H9 (cell line): ENCODE data around the gene PDLIM7. TPM values are rescaled to one million over a fixed set of nuclear protein-coding genes. Genes with fewer than 3 reads are reported as not detected.

Experiments used
- DNase-seq: peaks from one replicate; pipeline ENCODE4 v3.0.0-alpha.2; 2017
- H2AFZ ChIP-seq: one replicate; pipeline ENCODE4 v1.6.1; 2013; ENCODE audit warnings: mild to moderate bottlenecking, low read length, control low read depth, moderate library complexity
- H2AK5ac ChIP-seq: 2 replicates; pipeline ENCODE4 v1.6.1; 2013; ENCODE audit warnings: low read length, control low read depth, mixed read lengths; ENCODE audit not compliant: insufficient read length
- H2BK120ac ChIP-seq: one replicate; pipeline ENCODE4 v1.6.1; 2013; ENCODE audit warnings: low read depth, mild to moderate bottlenecking, low read length, control low read depth, inconsistent platforms; ENCODE audit not compliant: poor library complexity, severe bottlenecking
- H2BK12ac ChIP-seq: 2 replicates; pipeline ENCODE4 v1.6.1; 2013; ENCODE audit warnings: low read length, control low read depth, mixed read lengths, low read depth; ENCODE audit not compliant: insufficient read length
- H2BK15ac ChIP-seq: 2 replicates; pipeline ENCODE4 v1.6.1; 2013; ENCODE audit warnings: low read depth, low read length, control low read depth
- H2BK20ac ChIP-seq: one replicate; pipeline ENCODE4 v1.6.1; 2013; ENCODE audit warnings: low read depth, mild to moderate bottlenecking, low read length, control low read depth, inconsistent platforms; ENCODE audit not compliant: poor library complexity, severe bottlenecking
- H2BK5ac ChIP-seq: 2 replicates; pipeline ENCODE4 v1.6.1; 2013; ENCODE audit warnings: low read length, control low read depth, mixed read lengths; ENCODE audit not compliant: insufficient read length
- H3K14ac ChIP-seq: 2 replicates; pipeline ENCODE4 v1.6.1; 2013; ENCODE audit warnings: low read length, control low read depth; ENCODE audit not compliant: insufficient read depth
- H3K18ac ChIP-seq: 2 replicates; pipeline ENCODE4 v1.6.1; 2013; ENCODE audit warnings: low read depth, mild to moderate bottlenecking, mixed read lengths, low read length, control low read depth; ENCODE audit not compliant: insufficient read length
- H3K23ac ChIP-seq: 2 replicates; pipeline ENCODE4 v1.6.1; 2013; ENCODE audit warnings: low read length, control low read depth, mixed read lengths, low read depth; ENCODE audit not compliant: insufficient read length
- H3K23me2 ChIP-seq: 2 replicates; pipeline ENCODE4 v1.6.1; 2013; ENCODE audit warnings: low read depth, mild to moderate bottlenecking, mixed read lengths, low read length, control low read depth; ENCODE audit not compliant: insufficient read length, poor library complexity, severe bottlenecking
- H3K27ac ChIP-seq: 2 replicates; pipeline ENCODE4 v1.5.1; 2013; ENCODE audit warnings: low read length, control low read depth, mixed read lengths, low read depth; ENCODE audit not compliant: insufficient read length
- H3K27me3 ChIP-seq: 2 replicates; pipeline ENCODE4 v1.6.1; 2013; ENCODE audit warnings: low read length, control low read depth, inconsistent platforms; ENCODE audit not compliant: insufficient read depth
- H3K4ac ChIP-seq: 2 replicates; pipeline ENCODE4 v1.6.1; 2013; ENCODE audit warnings: low read depth, mild to moderate bottlenecking, control low read depth, inconsistent platforms, low read length, moderate library complexity
- H3K4me1 ChIP-seq: 2 replicates; pipeline ENCODE4 v1.6.1; 2013; ENCODE audit warnings: low read length, control low read depth, inconsistent platforms; ENCODE audit not compliant: insufficient read depth
- H3K4me2 ChIP-seq: 2 replicates; pipeline ENCODE4 v1.6.1; 2013; ENCODE audit warnings: low read length, control low read depth, mixed read lengths; ENCODE audit not compliant: insufficient read length, insufficient read depth
- H3K56ac ChIP-seq: 2 replicates; pipeline ENCODE4 v1.6.1; 2013; ENCODE audit warnings: low read depth, mild to moderate bottlenecking, mixed read lengths, low read length, control low read depth; ENCODE audit not compliant: insufficient read length
- H3K79me1 ChIP-seq: 2 replicates; pipeline ENCODE4 v1.6.1; 2013; ENCODE audit warnings: low read depth, mild to moderate bottlenecking, moderate library complexity, low read length, control low read depth, inconsistent platforms; ENCODE audit not compliant: insufficient read depth, poor library complexity, severe bottlenecking
- H3K79me2 ChIP-seq: 2 replicates; pipeline ENCODE4 v1.6.1; 2013; ENCODE audit warnings: low read length, control low read depth, inconsistent platforms; ENCODE audit not compliant: insufficient read depth
- H3K9ac ChIP-seq: 2 replicates; pipeline ENCODE4 v1.6.1; 2013; ENCODE audit warnings: low read length, control low read depth, mixed read lengths; ENCODE audit not compliant: insufficient read length; ENCODE audit errors: extremely low read depth
- H3K9me3 ChIP-seq: one replicate; pipeline ENCODE4 v1.6.1; 2013; ENCODE audit warnings: low read depth, low read length, inconsistent platforms; ENCODE audit not compliant: control insufficient read depth
- H3T11ph ChIP-seq: one replicate; pipeline ENCODE4 v1.6.1; 2013; ENCODE audit warnings: mild to moderate bottlenecking, low read length, control low read depth, inconsistent platforms
- H4K20me1 ChIP-seq: one replicate; pipeline ENCODE4 v1.6.1; 2013; ENCODE audit not compliant: control insufficient read depth, insufficient read length, insufficient read depth
- H4K5ac ChIP-seq: 2 replicates; pipeline ENCODE4 v1.6.1; 2013; ENCODE audit warnings: low read depth, mild to moderate bottlenecking, mixed read lengths, low read length, control low read depth; ENCODE audit not compliant: insufficient read length
- H4K8ac ChIP-seq: replicated peaks from 2 replicates; pipeline ENCODE4 v1.6.1; 2013; ENCODE audit warnings: low read length, control low read depth, mixed read lengths, low read depth; ENCODE audit not compliant: insufficient read length
- H4K91ac ChIP-seq: 2 replicates; pipeline ENCODE4 v1.6.1; 2013; ENCODE audit warnings: low read depth, mild to moderate bottlenecking, moderate library complexity, mixed read lengths, low read length, control low read depth; ENCODE audit not compliant: insufficient read length
- H3K27ac Mint-ChIP-seq, 3 experiments: 2 replicates in 2 of 3; 3 replicates in 1 of 3; pipeline ENCODE4 v1.8.0; 2020 to 2021; ENCODE audit warnings: mixed read lengths in 3 of 3, mild to moderate bottlenecking in 1 of 3, moderate library complexity in 1 of 3
- H3K27me3 Mint-ChIP-seq: 2 replicates; pipeline ENCODE4 v1.8.0; 2021; ENCODE audit warnings: low read depth, mild to moderate bottlenecking, moderate library complexity, mixed read lengths
- H3K36me3 Mint-ChIP-seq, 3 experiments: 2 replicates in 2 of 3; 3 replicates in 1 of 3; pipeline ENCODE4 v1.8.0; 2020 to 2021; ENCODE audit warnings: low read depth in 3 of 3, mixed read lengths in 3 of 3; ENCODE audit not compliant: insufficient read depth in 1 of 3
- H3K4me1 Mint-ChIP-seq, 2 experiments: 2 replicates each; pipeline ENCODE4 v1.8.0; 2020; ENCODE audit warnings: mixed read lengths in 2 of 2
- H3K4me3 Mint-ChIP-seq, 2 experiments: 2 replicates in 1 of 2; 3 replicates in 1 of 2; pipeline ENCODE4 v1.8.0; 2020 to 2021; ENCODE audit warnings: mild to moderate bottlenecking in 2 of 2, mixed read lengths in 2 of 2, moderate library complexity in 1 of 2
- H3K9me3 Mint-ChIP-seq, 2 experiments: 2 replicates in 1 of 2; 3 replicates in 1 of 2; pipeline ENCODE4 v1.8.0; 2020; ENCODE audit warnings: mild to moderate bottlenecking in 2 of 2, mixed read lengths in 2 of 2, moderate library complexity in 1 of 2
- CTCF ChIP-seq: fragments of 200-600 bp; sonication (generic); conservative IDR thresholded peaks from 3 replicates; pipeline ENCODE4 v1.8.0; 2021; ENCODE audit warnings: antibody characterized with exemption, mild to moderate bottlenecking
- WGBS: extraction: QIAGEN DNeasy Blood & Tissue Kit; methylation state at CpG from one replicate; pipeline ENCODE4 v1.1.7; 2013; ENCODE audit warnings: missing lambda C conversion rate, low lambda C conversion rate, mixed read lengths; ENCODE audit not compliant: insufficient read length; ENCODE audit errors: extremely low coverage; 5-methylcytosine and 5-hydroxymethylcytosine counted together
- total RNA-seq: library from RNA; stranded (reverse); gene quantifications from 2 replicates; pipeline ENCODE4 v1.2.1, GENCODE V29; 2021

The PDLIM7 gene
- total RNA-seq, 1 experiment from 2014 or later = 137 TPM

GRCh38 chr5:177442066-177442826, 55.2 kb downstream of the PDLIM7 start:
- peaks cover 4% of the 10 kb centered on the region for H3K23me2 ChIP-seq
- no peak overlapping the region for H2BK5ac ChIP-seq
- no peak overlapping the region for H3K18ac ChIP-seq
- H3K27ac ChIP-seq = no peak overlapping the region
- no peak overlapping the region for H3K23ac ChIP-seq
- H2BK120ac ChIP-seq = no peak overlapping the region
- H3K27me3 ChIP-seq = no peaks in the 10 kb centered on the region; the same call in 1 of the 2 replicates
- H3K79me2 ChIP-seq = no peaks in the 10 kb centered on the region
- Mint-ChIP-seq H3K9me3 (peaks cover 0 to 3% of the 10 kb centered on the region in 2 experiments; a peak in 1 of 5 replicates), H3K4me1 (peaks cover 35 to 39% of the 10 kb centered on the region in 2 experiments), H3K36me3 (peaks cover 16 to 40% (median 33%) of the 10 kb centered on the region in 3 experiments), H3K27ac (0 out of 7 replicates have a peak overlapping the region, but pooled peaks of 2 of the 3 experiments have one; percentile 28 to 72), H3K4me3 (no peak overlapping the region; a peak in 1 of 5 replicates), H3K27me3 (peaks cover 15% of the 10 kb centered on the region)
- no peak overlapping the region for H4K8ac ChIP-seq
- no peak overlapping the region for H3T11ph ChIP-seq
- DNase-seq = no peak
- no peak overlapping the region for H2AK5ac ChIP-seq
- H3K56ac ChIP-seq = no peak overlapping the region
- H4K5ac ChIP-seq = no peak overlapping the region
- WGBS = no CpG with 5 or more reads among the region's 20 CpGs
- no peak overlapping the region for H3K9ac ChIP-seq
- no peak for TF ChIP-seq CTCF
- no peak overlapping the region for H2BK12ac ChIP-seq
- H3K14ac ChIP-seq = no peak overlapping the region
- H3K4me1 ChIP-seq = no peaks in the 10 kb centered on the region; the same call in 1 of the 2 replicates
- H2BK20ac ChIP-seq = no peak overlapping the region
- no peak overlapping the region for H3K4me2 ChIP-seq
- H3K79me1 ChIP-seq = no peaks in the 10 kb centered on the region
- no peak overlapping the region for H4K91ac ChIP-seq
- H3K4ac ChIP-seq = no peak overlapping the region
- H3K9me3 ChIP-seq = no peaks in the 10 kb centered on the region
- no peaks in the 10 kb centered on the region for H4K20me1 ChIP-seq
- no peak overlapping the region for H2BK15ac ChIP-seq
- no peak overlapping the region for H2AFZ ChIP-seq
